Brain microvascular endothelial cell (primary cell): Measurements from ENCODE around the gene WDR48.

Experiments
- DNase-seq: peaks from one replicate; pipeline ENCODE4 v3.0.0-alpha.2; 2020
- H3K27ac ChIP-seq: fragments of 250-450 bp; sonication (Bioruptor Pico); 2 replicates; pipeline ENCODE4 v1.5.1; 2020; ENCODE audit warnings: mild to moderate bottlenecking, moderate library complexity
- H3K27me3 ChIP-seq: fragments of 250-450 bp; sonication (Bioruptor Pico); replicated peaks from 2 replicates; pipeline ENCODE4 v1.5.1; 2020; ENCODE audit warnings: mild to moderate bottlenecking
- H3K36me3 ChIP-seq: fragments of 250-450 bp; sonication (Bioruptor Pico); replicated peaks from 2 replicates; pipeline ENCODE4 v1.5.1; 2020; ENCODE audit warnings: mild to moderate bottlenecking
- H3K4me3 ChIP-seq: 2 replicates; pipeline ENCODE4 v1.5.1; 2011; ENCODE audit warnings: low read depth, mild to moderate bottlenecking, control low read depth, low read length, moderate library complexity
- in situ Hi-C: cut with HindIII; loops from 2 replicates; pipeline ENCODE4 v1.10.0; 2017; ENCODE audit warnings: low sequenced_read_pairs, low pct_ligation_motif_present
- TF ChIP-seq, protein P1 (sequence below): IDR thresholded peaks from 2 replicates; pipeline ENCODE4 v1.5.1; 2011; ENCODE audit warnings: low read depth, mild to moderate bottlenecking, moderate library complexity, low read length, control low read depth, inconsistent platforms; ENCODE audit errors: missing control alignments

The WDR48 gene

GRCh38 chr3:39015418-39015817, 36.4 kb upstream of the WDR48 start:
- Histone ChIP-seq H3K4me3 (no peak overlapping the region), H3K27ac (no peak overlapping the region), H3K36me3 (no peaks in the 10 kb centered on the region), H3K27me3 (no peaks in the 10 kb centered on the region)
- in situ Hi-C loops = loop anchor here (25.0 kb wide), 1 partner anchor 503 kb away; no protein-coding TSS in a partner anchor
- TF ChIP-seq, protein P1, sequence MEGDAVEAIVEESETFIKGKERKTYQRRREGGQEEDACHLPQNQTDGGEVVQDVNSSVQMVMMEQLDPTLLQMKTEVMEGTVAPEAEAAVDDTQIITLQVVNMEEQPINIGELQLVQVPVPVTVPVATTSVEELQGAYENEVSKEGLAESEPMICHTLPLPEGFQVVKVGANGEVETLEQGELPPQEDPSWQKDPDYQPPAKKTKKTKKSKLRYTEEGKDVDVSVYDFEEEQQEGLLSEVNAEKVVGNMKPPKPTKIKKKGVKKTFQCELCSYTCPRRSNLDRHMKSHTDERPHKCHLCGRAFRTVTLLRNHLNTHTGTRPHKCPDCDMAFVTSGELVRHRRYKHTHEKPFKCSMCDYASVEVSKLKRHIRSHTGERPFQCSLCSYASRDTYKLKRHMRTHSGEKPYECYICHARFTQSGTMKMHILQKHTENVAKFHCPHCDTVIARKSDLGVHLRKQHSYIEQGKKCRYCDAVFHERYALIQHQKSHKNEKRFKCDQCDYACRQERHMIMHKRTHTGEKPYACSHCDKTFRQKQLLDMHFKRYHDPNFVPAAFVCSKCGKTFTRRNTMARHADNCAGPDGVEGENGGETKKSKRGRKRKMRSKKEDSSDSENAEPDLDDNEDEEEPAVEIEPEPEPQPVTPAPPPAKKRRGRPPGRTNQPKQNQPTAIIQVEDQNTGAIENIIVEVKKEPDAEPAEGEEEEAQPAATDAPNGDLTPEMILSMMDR = no peak
- no peak for DNase-seq

- in situ Hi-C loops = loop anchor here (25.0 kb wide), 1 partner anchor 507 kb away; no protein-coding TSS in a partner anchor
- no peak overlapping the region for H3K27ac ChIP-seq
- no peak overlapping the region for H3K4me3 ChIP-seq
- H3K36me3 ChIP-seq = no peaks in the 10 kb centered on the region
- H3K27me3 ChIP-seq = no peaks in the 10 kb centered on the region
- DNase-seq = no peak
- TF ChIP-seq, protein P1 = no peak
Measured at GRCh38 chr3:39019299-39019698, 32.5 kb upstream of the WDR48 start.

- H3K27me3 ChIP-seq = no peaks in the 10 kb centered on the region
- TF ChIP-seq, protein P1 = no peak
- H3K36me3 ChIP-seq = no peaks in the 10 kb centered on the region
- in situ Hi-C loops = loop anchor here (25.0 kb wide), 1 partner anchor 509 kb away; no protein-coding TSS in a partner anchor
- no peak overlapping the region for H3K4me3 ChIP-seq
- H3K27ac ChIP-seq = no peak overlapping the region
- no peak for DNase-seq
Measured at GRCh38 chr3:39021029-39021428, 30.8 kb upstream of the WDR48 start.

GRCh38 chr3:39021465-39022285, 30.1 kb upstream of the WDR48 start:
- DNase-seq = no peak
- H3K27me3 ChIP-seq = no peaks in the 10 kb centered on the region
- H3K36me3 ChIP-seq = no peaks in the 10 kb centered on the region
- TF ChIP-seq, protein P1 = no peak
- no peak overlapping the region for H3K27ac ChIP-seq
- in situ Hi-C loops = loop anchor here (25.0 kb wide), 1 partner anchor 509 kb away; no protein-coding TSS in a partner anchor
- no peak overlapping the region for H3K4me3 ChIP-seq

DNA sequence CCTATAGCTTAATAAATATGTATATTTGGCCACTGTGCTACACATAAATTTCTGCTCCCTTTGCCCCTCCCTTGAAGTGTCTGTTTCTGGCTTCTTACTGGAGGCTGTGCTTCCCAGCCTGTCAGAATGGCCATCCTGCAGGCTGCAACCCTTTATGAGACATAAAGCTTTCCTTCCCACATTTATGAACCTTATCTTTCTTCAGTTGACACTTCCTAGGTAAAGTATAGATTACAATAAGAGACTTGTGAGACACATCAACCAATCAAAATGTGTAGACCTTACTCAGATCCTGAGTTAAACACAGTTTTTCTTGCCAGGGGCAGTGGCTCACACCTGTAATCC, 29.6 kb upstream of the WDR48 start:
- TF ChIP-seq, protein P1 = no peak
- H3K27me3 ChIP-seq = no peaks in the 10 kb centered on the region
- in situ Hi-C loops = loop anchor here (25.0 kb wide), 1 partner anchor 510 kb away; no protein-coding TSS in a partner anchor
- no peak for DNase-seq
- no peak overlapping the region for H3K4me3 ChIP-seq
- no peaks in the 10 kb centered on the region for H3K36me3 ChIP-seq
- H3K27ac ChIP-seq = no peak overlapping the region
